ENCODE data around the gene P2RX6.

The P2RX6 gene

DNA sequence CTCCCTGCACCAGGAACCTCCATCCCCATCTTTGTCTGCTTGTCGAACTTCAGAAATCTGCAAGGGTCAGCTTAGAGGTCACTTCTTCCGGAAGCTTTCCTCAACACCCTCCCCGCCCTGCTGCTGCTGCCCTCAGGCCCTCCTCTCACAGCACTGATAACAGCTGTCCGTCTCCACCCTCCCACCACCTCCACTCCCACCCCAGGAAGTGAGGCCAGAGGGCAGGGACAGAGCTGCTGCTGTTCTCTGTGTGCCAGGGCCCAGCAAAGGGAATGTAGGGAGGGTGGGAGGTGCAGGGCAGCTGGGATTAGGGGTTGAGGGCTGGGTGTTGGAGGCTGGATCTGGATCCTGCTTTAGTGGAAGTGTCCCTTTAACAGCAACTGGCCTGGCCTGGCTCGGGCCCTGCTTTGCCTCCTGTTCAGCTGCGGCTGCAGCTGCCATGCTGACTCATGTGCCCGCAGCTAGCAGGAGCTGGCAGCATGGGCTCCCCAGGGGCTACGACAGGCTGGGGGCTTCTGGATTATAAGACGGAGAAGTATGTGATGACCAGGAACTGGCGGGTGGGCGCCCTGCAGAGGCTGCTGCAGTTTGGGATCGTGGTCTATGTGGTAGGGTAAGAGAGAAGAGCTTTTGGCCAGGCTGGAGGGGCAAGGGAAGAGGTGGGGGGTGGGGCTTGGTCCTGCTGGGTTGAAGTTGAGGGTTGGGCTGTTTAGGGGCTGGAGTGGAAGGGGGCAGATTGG is at the start of gene P2RX6:
Gene P2RX6 (plus strand): TSS at position 440 of the 740 bp plus-strand sequence. CDS start 10 bp downstream, at position 450.
- peak in 1 of 2 experiments; percentile 13 for DNase-seq

DNA sequence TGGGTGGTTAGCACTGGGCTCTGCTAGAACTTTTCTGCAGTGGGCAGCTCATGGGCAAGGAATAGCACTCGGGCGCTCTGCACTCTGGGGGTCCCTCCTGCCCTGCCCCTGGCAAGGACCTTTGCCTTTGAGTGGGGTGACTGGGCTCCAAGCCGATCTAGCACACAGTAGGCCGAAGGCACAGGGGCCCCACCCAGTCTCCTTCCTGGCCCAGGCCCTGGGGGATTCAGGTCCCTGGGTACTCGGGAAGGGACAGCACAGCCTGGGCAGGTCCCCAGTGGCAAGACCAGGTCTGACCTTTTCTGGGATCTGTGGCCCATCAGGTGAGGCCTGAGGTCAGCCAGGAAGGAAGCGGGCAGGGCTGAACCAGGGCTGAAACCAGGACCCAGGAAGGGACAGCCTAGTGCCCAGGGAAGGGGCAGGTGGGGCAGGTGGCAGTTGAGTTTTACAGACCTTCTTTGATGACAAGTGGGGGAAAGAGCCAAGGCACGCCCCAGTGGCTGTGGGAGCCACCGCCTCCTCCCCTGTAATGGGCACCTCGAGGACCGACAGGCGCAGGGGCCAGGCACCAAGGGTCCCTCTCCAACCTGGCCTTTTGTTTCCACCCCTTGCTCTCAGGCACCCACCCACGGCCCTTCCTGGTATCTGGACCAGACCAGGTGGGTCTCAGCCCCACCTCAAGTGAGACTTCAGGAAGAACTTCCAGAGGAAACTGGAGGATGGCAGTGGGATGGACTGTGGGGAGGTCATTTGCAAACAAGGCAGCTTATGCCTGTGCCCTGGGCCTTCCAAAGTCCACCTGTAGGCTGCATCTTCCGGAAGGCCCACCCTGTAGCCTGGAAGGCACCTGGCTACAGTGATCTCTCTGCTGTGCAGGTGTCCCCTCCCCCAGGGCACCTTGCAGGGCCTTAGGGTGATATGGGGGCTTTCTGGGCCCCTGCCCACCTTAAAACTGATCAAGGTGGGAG is 48.8 kb upstream of the P2RX6 start:
- DNase-seq = no peak

DNA sequence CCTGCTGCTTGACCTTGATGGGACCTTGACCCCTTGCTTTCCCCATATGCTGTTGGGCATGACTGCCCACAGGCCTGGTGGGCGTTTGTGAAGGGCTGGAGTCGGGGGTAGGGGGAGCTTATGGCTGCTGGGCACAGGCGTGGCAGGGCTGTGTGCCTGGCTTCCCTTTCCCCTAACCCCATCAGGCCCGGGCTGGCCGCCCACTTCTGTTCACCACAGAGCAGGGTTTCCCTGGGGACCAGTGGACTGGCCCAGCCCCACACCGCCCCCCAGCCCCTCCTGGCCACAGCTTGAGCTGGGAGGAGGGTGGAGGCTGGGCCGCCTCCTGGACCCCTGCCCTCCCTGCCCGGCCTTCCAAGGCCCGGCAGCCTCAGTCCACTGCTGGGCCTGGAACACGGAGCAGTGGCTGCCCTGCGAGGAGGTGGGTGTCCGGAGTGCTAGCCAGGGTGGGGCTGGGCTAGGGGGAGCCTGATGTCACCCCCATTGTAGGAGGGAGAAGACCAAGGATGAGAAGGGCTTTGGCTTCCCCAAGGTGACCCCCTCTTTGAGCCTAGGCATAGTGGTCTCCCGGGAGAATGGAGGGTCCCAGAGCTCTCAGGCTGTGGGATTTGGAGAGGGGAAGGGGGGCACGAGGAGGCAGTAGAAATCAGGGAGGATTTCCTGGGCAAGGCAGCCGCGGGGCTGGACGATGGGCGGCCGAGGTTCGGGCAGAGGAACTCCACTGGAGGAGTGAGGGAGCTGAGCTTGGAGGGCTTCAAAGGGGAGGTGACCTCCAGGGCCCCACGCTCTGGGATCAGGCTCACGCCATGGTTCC is 47.9 kb upstream of the P2RX6 start, which contains the start of gene AIFM3:
Gene AIFM3 (plus strand): TSS at position 373 of the 814 bp plus-strand sequence. CDS start 690 bp downstream, outside the sequence.
- DNase-seq = no peak

DNA sequence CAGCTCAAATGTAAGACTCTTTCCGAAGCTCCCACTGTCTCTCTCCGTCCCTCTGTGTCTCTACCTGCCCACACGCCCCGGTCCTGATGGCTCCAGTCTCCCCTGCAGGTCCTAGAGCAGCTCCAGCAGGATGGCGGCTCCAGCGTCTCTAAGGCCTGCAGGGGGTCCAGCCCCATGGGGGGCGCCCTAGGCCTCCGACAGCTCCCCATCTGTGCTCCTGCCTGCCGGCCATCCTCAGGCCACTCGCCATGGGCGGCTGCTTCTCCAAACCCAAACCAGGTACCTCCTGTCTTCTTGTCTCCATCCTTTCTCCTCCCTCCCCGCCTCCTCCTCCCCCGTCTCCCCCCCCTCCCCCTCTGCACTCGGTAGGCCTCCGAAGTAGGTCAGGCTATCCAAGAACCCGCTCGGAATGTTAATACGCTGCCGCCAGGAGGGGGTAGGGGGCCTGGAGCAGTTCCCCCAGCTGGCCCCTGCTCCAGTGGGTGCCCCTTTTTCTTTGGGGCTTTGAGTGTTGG is 47.2 kb upstream of the P2RX6 start:
- no peak for DNase-seq

DNA sequence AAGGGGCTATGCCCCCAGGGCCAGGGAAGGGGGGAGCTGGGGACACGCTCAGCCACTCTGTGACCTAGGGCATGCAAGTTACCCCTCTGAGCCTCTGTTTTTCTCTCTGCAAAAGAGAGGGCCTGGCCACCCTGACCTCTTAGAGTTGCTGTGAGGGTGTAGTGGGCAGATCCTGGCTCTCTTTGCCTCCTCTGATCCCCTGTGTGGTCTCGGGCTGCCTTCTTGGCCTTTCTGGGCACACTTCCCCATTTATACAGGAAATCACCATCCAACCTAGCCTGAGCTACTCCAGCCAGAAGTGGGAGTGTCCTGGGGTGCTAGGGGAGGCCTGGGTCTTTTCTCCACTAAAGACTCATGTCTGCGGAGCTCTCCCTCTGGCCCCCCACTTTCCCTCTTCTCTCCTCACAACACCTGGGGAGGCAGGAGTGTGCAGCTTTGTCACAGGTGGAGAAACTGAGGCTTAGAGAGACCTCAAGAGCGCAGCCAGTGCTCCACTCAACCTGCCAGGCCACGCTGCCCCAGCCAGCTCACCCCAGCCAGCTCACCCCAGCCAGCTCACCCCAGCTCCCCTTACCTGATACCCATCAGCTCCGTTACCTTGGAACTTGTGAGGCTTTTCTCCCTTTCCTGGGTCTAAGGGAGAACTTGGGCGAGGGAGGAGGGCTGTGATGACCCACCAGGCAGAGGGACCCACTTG is 46.5 kb upstream of the P2RX6 start:
- DNase-seq = no peak

DNA sequence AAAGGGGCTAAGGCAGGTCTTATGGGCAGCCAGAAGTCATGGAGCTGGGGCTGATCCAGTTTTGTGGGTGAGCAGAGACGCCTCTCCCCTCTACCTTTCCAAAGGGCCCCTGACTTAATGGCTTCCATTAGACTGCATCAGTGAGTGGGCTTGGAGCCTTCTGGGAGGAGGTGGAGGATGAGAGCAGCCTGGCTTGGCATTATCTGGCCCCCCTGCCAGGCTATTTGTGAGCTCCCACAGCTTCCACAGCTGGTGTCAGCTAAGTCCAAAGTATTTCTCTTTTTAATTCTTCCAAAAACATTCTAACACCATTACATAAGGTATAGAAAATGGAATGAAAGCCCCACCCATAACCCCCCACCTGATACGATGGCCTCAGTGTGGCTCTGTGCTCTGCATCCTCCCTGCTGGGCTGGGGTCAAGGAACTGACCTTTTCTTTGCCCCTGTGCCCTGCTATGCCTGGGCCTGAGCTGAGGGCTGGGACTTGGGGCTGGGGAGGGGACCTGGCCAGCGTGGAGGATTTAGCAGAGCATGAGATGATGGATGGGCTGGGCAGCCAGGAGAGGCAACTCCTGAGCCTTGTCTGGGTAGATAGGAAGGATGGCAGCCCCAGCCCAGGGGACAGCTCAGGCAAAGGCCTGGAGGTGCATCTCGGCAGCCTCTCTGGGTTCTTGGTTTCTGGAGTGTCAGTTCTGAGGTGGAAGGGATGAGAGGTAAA is 43.9 kb upstream of the P2RX6 start:
- DNase-seq = no peak

DNA sequence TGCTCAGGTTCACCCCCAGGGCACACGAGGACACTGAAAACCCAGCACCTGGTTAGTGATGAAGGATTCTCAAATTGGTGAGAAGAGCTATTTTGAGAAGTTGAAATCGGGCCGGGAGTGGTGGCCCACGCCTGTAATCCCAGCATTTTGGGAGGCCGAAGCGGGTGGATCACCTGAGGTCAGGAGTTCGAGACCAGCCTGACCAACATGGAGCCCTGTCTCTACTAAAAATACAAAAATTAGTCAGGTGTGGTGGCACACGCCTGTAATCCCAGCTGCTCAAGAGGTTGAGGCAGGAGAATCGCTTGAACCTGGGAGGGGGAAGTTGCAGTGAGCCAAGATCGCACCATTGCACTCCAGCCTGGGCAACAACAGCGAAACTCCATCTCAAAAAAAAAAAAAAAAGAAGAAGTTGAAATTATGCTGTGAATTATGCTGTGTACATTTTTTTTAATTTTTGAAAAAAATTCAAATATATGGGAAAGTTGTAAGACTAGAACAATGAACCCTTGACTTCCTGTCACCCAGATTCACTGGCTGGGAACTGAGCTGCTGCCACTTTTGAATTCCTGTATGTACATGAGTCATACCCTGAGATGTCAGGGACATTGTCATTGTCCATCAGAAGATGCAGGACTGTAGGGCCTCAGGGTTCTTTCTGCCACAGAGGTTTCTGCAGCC is 42.8 kb upstream of the P2RX6 start:
- peak in 1 of 2 experiments; percentile 46 for DNase-seq

DNA sequence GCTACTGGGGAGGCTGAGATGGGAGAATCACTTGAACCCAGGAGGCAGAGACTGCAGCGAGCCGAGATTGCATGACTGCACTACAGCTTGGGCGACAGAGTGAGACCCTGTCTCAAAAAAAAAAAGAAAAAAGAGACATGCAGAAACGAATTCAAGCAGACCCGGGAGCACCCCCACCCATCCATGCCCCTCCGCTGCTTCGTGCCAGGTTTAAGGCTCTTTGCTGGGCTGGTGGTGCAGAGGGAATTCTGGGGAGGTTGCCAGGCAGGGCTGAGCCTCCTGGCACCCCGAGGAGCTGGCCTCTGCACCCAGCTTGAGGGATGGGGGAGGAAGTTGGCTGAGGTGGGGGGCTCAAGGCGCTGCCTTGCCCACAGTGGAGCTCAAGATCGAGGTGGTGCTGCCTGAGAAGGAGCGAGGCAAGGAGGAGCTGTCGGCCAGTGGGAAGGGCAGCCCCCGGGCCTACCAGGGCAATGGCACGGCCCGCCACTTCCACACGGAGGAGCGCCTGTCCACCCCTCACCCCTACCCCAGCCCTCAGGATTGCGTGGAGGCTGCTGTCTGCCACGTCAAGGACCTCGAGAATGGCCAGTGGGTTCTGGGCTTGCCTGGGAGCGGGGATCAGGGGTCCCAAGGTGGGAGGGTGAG is 41.9 kb upstream of the P2RX6 start:
- DNase-seq = no peak

DNA sequence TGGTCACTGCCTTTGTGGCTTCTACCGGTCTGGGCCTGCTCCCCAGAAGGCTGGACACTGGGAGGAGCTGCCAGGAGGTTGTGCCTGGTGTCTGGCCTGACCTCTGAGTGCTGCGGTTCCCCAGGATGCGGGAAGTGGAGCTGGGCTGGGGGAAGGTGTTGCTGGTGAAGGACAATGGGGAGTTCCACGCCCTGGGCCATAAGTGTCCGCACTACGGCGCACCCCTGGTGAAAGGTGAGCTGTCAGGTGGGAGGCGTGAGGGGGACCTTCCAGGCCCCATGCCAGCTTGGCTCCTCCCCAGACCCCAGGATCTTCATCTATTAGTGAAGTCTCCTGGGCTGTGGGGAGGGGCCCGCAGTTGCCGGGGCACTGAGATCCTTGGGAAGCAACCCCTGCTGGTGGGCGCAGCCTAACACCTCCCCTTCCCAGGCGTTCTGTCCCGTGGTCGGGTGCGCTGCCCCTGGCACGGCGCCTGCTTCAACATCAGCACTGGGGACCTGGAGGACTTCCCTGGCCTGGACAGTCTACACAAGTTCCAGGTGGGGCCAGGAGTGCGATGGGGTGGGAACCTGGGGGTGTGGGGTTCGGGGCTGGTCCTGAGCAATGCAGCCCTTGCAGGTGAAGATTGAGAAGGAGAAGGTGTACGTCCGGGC is 41.2 kb upstream of the P2RX6 start:
- no peak for DNase-seq

DNA sequence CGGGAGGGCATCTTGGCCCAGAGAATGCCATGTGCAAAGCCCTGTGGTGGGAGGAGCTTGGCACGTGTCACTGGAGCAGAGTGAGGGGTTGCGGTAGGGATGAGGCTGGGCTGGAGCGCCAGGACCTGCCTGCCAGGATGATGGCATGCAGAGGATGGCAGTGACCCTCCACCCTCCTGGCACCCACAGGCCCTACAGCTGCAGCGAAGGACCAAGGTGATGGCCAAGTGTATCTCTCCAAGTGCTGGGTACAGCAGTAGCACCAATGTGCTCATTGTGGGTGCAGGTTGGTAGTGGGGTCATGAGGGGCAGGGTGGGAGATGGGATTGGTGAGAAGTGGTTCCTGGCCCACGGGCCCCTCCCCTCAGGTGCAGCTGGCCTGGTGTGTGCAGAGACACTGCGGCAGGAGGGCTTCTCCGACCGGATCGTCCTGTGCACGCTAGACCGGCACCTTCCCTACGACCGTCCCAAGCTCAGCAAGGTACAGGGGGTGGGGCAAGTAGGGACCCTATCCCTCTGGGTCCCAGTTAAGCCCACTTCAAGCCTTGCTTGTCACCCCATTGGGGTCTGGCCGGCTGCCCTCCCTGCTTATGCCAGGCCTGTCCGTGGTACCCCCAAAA is 40.5 kb upstream of the P2RX6 start:
- no peak for DNase-seq

DNA sequence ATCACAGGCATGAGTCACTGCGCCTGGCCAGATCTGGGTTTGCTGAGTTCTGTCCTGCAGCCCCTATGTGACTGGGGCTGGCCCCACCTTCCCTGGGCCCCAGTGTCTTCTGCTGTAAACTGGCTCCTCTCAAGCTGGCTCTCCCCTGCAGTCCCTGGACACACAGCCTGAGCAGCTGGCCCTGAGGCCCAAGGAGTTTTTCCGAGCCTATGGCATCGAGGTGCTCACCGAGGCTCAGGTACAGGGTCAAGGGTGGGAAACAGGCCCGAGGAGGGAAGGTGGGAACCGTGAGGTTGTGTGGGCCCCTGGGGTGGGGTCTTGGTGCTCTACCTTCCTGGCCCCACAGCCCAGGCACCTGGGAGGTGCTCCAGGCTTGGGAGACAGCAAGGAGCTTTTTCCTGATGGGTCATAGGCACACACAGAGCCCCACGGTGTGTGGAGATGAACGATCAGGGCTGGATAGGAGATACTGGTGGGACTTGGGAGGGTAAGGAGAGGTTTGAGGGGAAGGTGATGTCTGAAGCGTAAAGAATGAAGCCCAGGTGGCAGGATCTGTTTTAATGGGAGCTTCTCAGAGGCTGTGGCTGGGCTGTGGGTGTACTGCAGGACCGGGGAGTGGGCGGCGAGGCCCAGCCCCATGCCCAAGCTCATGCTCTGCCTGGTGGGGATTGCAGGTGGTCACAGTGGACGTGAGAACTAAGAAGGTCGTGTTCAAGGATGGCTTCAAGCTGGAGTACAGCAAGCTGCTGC is 39.2 kb upstream of the P2RX6 start:
- DNase-seq = no peak

DNA sequence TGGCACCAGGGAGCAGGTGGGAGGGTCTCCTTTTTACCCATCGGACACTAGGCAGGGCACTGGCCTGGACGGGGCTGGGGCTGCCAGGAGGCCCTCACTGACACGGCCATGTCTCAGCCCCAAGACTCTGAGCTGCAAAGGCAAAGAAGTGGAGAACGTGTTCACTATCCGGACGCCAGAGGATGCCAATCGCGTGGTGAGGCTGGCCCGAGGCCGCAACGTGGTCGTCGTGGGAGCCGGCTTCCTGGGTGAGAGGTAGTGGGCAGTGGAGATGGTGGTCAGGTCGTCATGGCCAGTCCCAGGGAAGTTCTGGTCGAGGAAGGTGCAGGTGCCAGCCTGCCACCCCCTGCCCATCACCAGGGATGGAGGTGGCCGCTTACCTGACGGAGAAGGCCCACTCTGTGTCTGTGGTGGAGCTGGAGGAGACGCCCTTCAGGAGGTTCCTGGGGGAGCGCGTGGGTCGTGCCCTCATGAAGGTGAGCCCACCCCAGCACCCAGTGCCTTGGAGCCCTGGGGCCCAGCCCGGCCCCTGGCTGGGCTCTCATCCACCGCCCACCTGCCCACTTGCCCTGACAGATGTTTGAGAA is 38.6 kb upstream of the P2RX6 start:
- DNase-seq = no peak

DNA sequence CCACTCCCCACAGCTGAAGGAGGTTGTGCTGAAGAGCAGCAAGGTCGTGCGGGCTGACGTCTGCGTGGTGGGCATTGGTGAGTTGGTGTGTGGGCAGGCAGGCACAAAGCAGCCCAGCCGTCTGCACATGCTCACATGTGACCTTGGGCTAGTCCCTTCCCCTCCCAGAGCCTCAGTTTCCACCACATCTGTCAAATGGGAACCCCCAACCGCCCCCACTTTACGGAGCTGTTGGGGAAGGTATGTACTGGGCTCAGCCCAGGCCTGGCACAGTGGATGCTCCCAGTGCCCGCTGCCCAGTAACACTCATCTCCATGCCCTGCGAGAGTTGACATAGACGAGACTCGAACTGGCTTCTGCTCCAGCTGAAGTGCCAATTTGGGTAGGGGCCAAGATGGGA is 37.9 kb upstream of the P2RX6 start:
- no peak for DNase-seq

DNA sequence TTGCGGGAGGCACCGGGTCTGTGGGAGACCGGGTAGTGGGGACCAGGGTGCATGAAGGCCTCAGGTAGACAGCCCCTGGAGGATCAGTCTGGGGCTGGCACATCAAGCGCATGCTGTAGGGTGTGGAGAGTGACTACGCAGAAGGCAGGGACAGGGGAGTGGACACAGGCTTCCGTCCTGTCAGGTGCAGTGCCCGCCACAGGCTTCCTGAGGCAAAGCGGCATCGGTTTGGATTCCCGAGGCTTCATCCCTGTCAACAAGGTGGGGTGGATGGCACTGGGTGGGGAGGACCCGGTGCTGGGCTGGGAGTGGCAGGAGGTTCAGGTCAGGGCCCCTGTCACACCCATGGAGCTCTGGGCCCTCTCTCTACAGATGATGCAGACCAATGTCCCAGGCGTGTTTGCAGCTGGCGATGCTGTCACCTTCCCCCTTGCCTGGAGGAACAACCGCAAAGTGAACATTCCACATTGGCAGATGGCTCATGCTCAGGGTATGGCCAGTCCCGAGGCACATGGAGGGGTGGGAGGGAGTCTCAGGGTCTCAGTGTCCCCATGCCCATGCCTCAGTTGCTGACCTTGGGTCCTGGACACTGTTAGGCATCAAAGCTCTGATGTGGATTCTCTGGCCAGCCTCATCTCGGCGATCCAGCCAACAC is 37.3 kb upstream of the P2RX6 start:
- no peak for DNase-seq

DNA sequence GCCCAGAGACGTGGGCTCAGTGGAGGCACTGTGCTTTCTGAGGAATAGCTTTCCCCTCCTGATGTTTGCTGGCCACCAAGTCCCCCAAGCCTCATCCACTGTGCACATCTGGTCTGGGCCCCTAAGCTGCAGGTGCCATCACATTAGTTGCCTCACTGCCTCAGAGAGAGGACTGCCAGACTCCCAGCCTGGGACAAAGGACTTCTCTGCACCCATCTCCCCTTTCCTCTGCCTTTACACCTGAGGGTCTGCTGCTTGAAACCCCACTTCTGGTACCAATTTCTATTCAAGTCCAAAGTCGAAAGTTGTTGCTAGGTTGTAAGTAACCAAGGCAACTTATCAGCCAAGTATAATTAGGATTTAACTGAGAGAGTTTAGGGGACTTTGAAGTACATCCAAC is 36.5 kb upstream of the P2RX6 start:
- DNase-seq = no peak

DNA sequence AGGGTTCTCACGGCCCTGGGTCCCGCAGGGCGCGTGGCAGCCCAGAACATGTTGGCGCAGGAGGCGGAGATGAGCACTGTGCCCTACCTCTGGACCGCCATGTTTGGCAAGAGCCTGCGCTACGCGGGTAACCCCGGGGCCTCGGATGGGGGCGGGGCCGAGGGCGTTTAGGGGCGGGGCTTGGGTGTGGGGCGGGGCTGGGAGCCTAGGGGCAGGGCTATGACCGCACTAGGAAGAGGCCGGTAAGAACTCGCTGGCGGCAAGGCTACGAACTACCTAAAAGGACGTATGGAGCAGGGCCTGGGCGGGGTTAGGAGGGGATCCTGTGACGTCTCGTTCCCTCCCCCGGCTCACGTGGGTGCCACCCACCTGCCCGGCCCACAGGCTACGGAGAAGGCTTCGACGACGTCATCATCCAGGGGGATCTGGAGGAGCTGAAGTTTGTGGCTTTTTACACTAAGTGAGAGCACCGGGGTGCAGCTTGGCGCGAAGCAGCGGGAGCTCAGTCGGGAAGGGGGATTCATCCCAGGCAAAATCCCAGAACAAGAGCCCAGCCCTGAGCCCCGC is 35.6 kb upstream of the P2RX6 start:
- DNase-seq = no peak

DNA sequence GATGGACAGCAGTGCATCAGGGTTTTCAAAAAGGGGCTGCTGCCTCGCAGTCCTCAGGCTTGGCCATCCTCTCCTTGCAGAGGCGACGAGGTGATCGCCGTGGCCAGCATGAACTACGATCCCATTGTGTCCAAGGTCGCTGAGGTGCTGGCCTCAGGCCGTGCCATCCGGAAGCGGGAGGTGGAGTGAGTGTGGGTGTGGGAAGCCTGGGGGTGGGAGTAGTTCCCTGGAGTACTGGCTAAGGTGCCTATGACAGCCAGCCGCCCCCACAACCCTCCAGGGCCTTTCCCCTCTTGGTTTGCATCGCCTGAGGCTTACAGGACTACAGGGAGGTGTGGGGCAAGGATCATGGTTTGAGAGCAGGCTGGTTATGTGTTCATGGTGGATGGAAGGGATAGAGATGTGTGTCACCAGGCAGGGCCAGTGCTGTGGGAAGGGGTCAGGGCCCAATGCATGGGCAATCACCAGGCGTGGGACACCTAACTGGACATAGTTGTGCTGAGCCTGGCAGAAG is 35.0 kb upstream of the P2RX6 start:
- DNase-seq = no peak
